Hepatocyte (in vitro differentiated cells): Measurements from ENCODE around the gene BEND5. TPM values are rescaled to one million over a fixed set of nuclear protein-coding genes. Genes with fewer than 3 reads are reported as not detected.

ENCODE experiments used
- DNase-seq: peaks from one replicate; pipeline ENCODE4 v3.0.0-alpha.2; 2016; ENCODE audit warnings: low spot score
- H2AFZ ChIP-seq: fragments of 200-600 bp; sonication (generic); 2 replicates; pipeline ENCODE4 v1.6.0; 2016; ENCODE audit warnings: antibody characterized with exemption, mild to moderate bottlenecking
- H3K27ac ChIP-seq: fragments of 200-600 bp; sonication (generic); 2 replicates; pipeline ENCODE4 v1.5.1; 2016; ENCODE audit warnings: mild to moderate bottlenecking
- H3K27me3 ChIP-seq: fragments of 200-600 bp; sonication (generic); 2 replicates; pipeline ENCODE4 v1.6.1; 2016
- H3K36me3 ChIP-seq: fragments of 200-600 bp; sonication (generic); replicated peaks from 2 replicates; pipeline ENCODE4 v1.5.1; 2016; ENCODE audit warnings: low read depth; ENCODE audit not compliant: insufficient read depth
- H3K4me1 ChIP-seq: fragments of 200-600 bp; sonication (generic); 2 replicates; pipeline ENCODE4 v1.5.1; 2016; ENCODE audit warnings: mild to moderate bottlenecking, moderate library complexity; ENCODE audit not compliant: insufficient read depth
- H3K4me2 ChIP-seq: fragments of 200-600 bp; sonication (generic); 2 replicates; pipeline ENCODE4 v1.6.0; 2016
- H3K4me3 ChIP-seq: fragments of 200-600 bp; sonication (generic); 2 replicates; pipeline ENCODE4 v1.5.1; 2016; ENCODE audit warnings: mild to moderate bottlenecking
- H3K79me2 ChIP-seq: fragments of 200-600 bp; sonication (generic); 2 replicates; pipeline ENCODE4 v1.6.0; 2017; ENCODE audit warnings: mild to moderate bottlenecking
- H3K9me2 ChIP-seq: fragments of 200-600 bp; sonication (generic); replicated peaks from 2 replicates; pipeline ENCODE4 v1.6.0; 2017; ENCODE audit warnings: mild to moderate bottlenecking; ENCODE audit not compliant: insufficient read depth
- H3K9me3 ChIP-seq: fragments of 200-600 bp; sonication (generic); 2 replicates; pipeline ENCODE4 v1.5.1; 2016; ENCODE audit warnings: low read depth, mild to moderate bottlenecking
- H4K20me1 ChIP-seq: fragments of 200-600 bp; sonication (generic); 2 replicates; pipeline ENCODE4 v1.6.0; 2016; ENCODE audit warnings: mild to moderate bottlenecking; ENCODE audit not compliant: insufficient read depth, poor library complexity, severe bottlenecking
- CTCF ChIP-seq: fragments of 200-600 bp; sonication (generic); IDR thresholded peaks from 2 replicates; pipeline ENCODE4 v1.5.1; 2016; ENCODE audit warnings: antibody characterized with exemption, mild to moderate bottlenecking; ENCODE audit not compliant: poor library complexity
- EZH2 ChIP-seq: fragments of 200-600 bp; sonication (generic); IDR thresholded peaks from 2 replicates; pipeline ENCODE4 v1.6.1; 2016; ENCODE audit warnings: antibody characterized with exemption, mild to moderate bottlenecking, borderline replicate concordance
- EZH2phosphoT487 ChIP-seq: fragments of 200-600 bp; sonication (generic); IDR thresholded peaks from one replicate; pipeline ENCODE4 v1.6.1; 2018; ENCODE audit warnings: antibody characterized with exemption, mild to moderate bottlenecking, low read depth, moderate library complexity; ENCODE audit not compliant: unreplicated experiment, severe bottlenecking
- WGBS: methylation state at CpG from one replicate; pipeline ENCODE4 v1.1.6; 2016; ENCODE audit warnings: low lambda C conversion rate; ENCODE audit errors: missing lambda C conversion rate; 5-methylcytosine and 5-hydroxymethylcytosine counted together
- polyA plus RNA-seq: library from polyadenylated mRNA; unstranded; fragments of >200 nt; fragmentation: Nextera tagmentation; extraction: Ambion mirVana; gene quantifications from 2 replicates; pipeline ENCODE4 v1.2.1, GENCODE V29; 2016
- total RNA-seq: library from RNA; depleted of rRNA; stranded (reverse); fragments of >200 nt; gene quantifications from 2 replicates; pipeline ENCODE4 v1.2.3, GENCODE V29; 2014

BEND5 gene
- total and polyA plus RNA-seq, 2 experiments from 2014 or later: 7.5 to 7.9 TPM

DNA sequence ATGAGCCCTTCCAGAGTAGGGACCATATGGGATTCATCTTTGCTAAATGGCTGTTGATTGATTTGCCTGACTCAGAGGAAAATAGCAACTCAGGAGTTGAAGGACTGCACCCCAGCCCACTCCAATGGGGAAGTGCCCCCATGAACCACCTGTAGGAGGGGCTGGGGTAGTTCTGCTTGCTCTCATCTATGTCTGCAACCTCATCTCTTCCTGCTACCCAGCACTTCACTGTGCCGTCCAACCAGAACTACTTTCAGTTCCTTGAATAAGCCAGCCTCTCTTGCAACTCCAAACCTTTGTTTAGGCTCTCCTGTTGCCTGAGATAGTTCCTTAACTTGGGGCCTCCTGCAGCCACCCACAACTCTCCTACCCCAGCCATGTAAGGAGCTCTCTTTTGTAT lies 26.6 kb downstream of the BEND5 start:
- Histone ChIP-seq H3K9me2 (no peaks in the 10 kb centered on the region), H3K4me3 (no peak overlapping the region), H4K20me1 (no peaks in the 10 kb centered on the region), H3K27me3 (no peaks in the 10 kb centered on the region), H3K4me1 (peaks cover 6% of the 10 kb centered on the region), H3K79me2 (no peaks in the 10 kb centered on the region), H2AFZ (no peak overlapping the region), H3K9me3 (no peaks in the 10 kb centered on the region), H3K27ac (no peak overlapping the region), H3K4me2 (no peak overlapping the region), H3K36me3 (no peaks in the 10 kb centered on the region)
- no peak for DNase-seq
- TF ChIP-seq CTCF (no peak), EZH2 (no peak), EZH2phosphoT487 (no peak)
- 93% methylated on average over 1 of the region's 1 CpG for WGBS

- H3K4me2 ChIP-seq: no peak overlapping the region
- no peak overlapping the region for H2AFZ ChIP-seq
- TF ChIP-seq EZH2phosphoT487 (no peak), CTCF (no peak), EZH2 (no peak)
- no peaks in the 10 kb centered on the region for H3K36me3 ChIP-seq
- H3K4me3 ChIP-seq: no peak overlapping the region
- H3K9me2 ChIP-seq: no peaks in the 10 kb centered on the region
- no peaks in the 10 kb centered on the region for H3K27me3 ChIP-seq
- H4K20me1 ChIP-seq: no peaks in the 10 kb centered on the region
- no peak overlapping the region for H3K27ac ChIP-seq
- H3K79me2 ChIP-seq: no peaks in the 10 kb centered on the region
- WGBS: 72% methylated on average over 7 of the region's 7 CpGs
- no peak for DNase-seq
- no peaks in the 10 kb centered on the region for H3K9me3 ChIP-seq
- H3K4me1 ChIP-seq: peaks cover 4% of the 10 kb centered on the region
These were observed 27.6 kb downstream of the BEND5 start for GRCh38 chr1:48749068-48749467.

DNA sequence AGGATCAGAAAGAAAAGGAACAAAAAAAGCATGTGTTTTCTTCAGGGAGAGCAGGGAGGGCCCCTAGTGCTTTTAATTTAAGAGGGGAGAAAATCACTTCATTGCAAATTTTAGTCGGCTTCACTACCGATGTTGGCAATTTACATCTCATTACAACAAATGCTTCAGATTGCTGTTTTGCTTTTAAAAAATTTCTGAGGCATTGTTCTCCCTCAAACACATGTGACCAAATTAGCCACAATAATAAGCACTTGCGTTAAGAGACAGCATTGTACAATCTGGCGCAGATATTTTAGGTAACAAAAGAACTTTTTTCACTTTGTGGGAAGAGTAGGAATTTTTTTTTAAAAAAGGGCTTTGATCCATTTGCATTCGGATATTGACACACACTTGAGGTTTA lies 29.8 kb downstream of the BEND5 start:
- WGBS: 92% methylated on average over 5 of the region's 5 CpGs
- H3K36me3 ChIP-seq: no peaks in the 10 kb centered on the region
- H3K79me2 ChIP-seq: no peaks in the 10 kb centered on the region
- no peak overlapping the region for H3K27ac ChIP-seq
- no peaks in the 10 kb centered on the region for H3K9me3 ChIP-seq
- H3K4me2 ChIP-seq: no peak overlapping the region
- H3K9me2 ChIP-seq: no peaks in the 10 kb centered on the region
- no peaks in the 10 kb centered on the region for H3K4me1 ChIP-seq
- H2AFZ ChIP-seq: no peak overlapping the region
- H3K27me3 ChIP-seq: no peaks in the 10 kb centered on the region
- no peak for DNase-seq
- H4K20me1 ChIP-seq: no peaks in the 10 kb centered on the region
- H3K4me3 ChIP-seq: no peak overlapping the region
- TF ChIP-seq EZH2phosphoT487: no peak
- TF ChIP-seq CTCF: no peak

DNA sequence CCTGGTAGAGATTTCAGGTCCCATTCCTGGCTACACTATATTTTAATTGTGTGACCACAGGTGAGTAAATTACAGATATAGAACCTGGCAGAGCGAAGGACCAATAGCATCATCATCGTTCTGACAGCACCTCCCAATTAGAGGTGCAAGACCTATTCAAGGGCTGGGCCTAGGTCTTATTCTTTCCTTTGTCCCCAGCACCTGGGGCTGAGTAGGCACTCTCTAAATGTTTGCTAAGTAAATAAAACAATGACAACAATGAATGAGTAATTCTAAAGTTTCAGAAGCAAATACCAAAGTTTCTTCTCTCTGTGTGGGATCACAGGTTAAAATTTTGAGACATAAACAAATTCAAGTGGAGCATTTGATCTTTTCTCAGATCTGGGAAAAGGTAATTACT lies 32.7 kb downstream of the BEND5 start:
- H4K20me1 ChIP-seq: no peaks in the 10 kb centered on the region
- no peak for DNase-seq
- no peak overlapping the region for H3K27ac ChIP-seq
- WGBS: 73% methylated on average over 2 of the region's 2 CpGs
- H3K27me3 ChIP-seq: no peaks in the 10 kb centered on the region
- no peaks in the 10 kb centered on the region for H3K9me2 ChIP-seq
- H3K4me3 ChIP-seq: no peak overlapping the region
- H2AFZ ChIP-seq: no peak overlapping the region
- H3K9me3 ChIP-seq: no peaks in the 10 kb centered on the region
- no peaks in the 10 kb centered on the region for H3K4me1 ChIP-seq
- no peaks in the 10 kb centered on the region for H3K79me2 ChIP-seq
- H3K36me3 ChIP-seq: no peaks in the 10 kb centered on the region
- no peak overlapping the region for H3K4me2 ChIP-seq
- no peak for TF ChIP-seq EZH2phosphoT487
- TF ChIP-seq EZH2: no peak
- TF ChIP-seq CTCF: no peak
